Measurements from ENCODE around the gene SMIM27. TPM values are rescaled to one million over a fixed set of nuclear protein-coding genes. Genes with fewer than 3 reads are reported as not detected.

SMIM27 gene
- total RNA-seq, 1 experiment from 2014 or later = 8.1 TPM

- Histone ChIP-seq H3K9ac (ENCODE audit: low read length) (no peak overlapping the region), H3K27me3 (ENCODE audit: insufficient read depth, low read length) (no peaks in the 10 kb centered on the region), H4K20me1 (ENCODE audit: insufficient read depth) (no peaks in the 10 kb centered on the region), H3K4me2 (ENCODE audit: low read length) (no peak overlapping the region), H3K9me2 (ENCODE audit: insufficient read depth) (no peaks in the 10 kb centered on the region), H2AFZ (ENCODE audit: low read depth, low read length, poor library complexity, severe bottlenecking) (no peak overlapping the region), H3K79me2 (ENCODE audit: insufficient read depth, low read length) (peaks cover 7% of the 10 kb centered on the region), H3K9me3 (ENCODE audit: control insufficient read depth in 1 of 2, insufficient read depth in 1 of 2, low read depth in 1 of 2, low read length in 2 of 2) (no peaks in the 10 kb centered on the region), H3K27ac (ENCODE audit: low read depth, low read length) (no peak overlapping the region), H3K4me3 (replicated peaks in 1 of 2; ENCODE audit: low read depth in 1 of 2, low read length in 2 of 2) (no peak overlapping the region), H3K4me1 (ENCODE audit: control insufficient read depth in 1 of 2, insufficient read depth in 2 of 2, low read length in 2 of 2) (peaks cover 0 to 7% of the 10 kb centered on the region in 2 experiments; a peak in 1 of 4 replicates), H3K36me3 (ENCODE audit: control insufficient read depth in 1 of 2, insufficient read depth in 2 of 2, low read length in 2 of 2) (no peaks in the 10 kb centered on the region)
- ChIA-PET CTCF (interaction anchor here (13.3 kb wide), 1 partner anchor 199 kb away, joined by 553 read pairs; no protein-coding TSS in a partner anchor), RAD21 (ENCODE audit: low non-redundant PET in 1 of 2, low total read pairs in 2 of 2, uncharacterized antibody in 2 of 2, unreplicated experiment in 2 of 2) (no interaction called here), POLR2A (no interaction called here)
- DNase-seq (ENCODE audit: low read depth, low spot score) (no peak), ATAC-seq (no peak)
- TF ChIP-seq ZFX (IDR thresholded peaks at IDR 0.05) (no peak), JUND (IDR thresholded peaks at IDR 0.05) (no peak), CEBPB (IDR thresholded peaks at IDR 0.05; ENCODE audit: low read depth) (no peak), EGR1 (IDR thresholded peaks at IDR 0.05; ENCODE audit: low read depth) (no peak), RAD21 (IDR thresholded peaks at IDR 0.05; ENCODE audit: low read depth) (no peak), EZH2phosphoT487 (IDR thresholded peaks at IDR 0.05; ENCODE audit: borderline replicate concordance) (no peak), TCF7L2 (IDR thresholded peaks at IDR 0.05; ENCODE audit: borderline replicate concordance, extremely low read depth, insufficient read depth, insufficient read length) (no peak), REST (IDR thresholded peaks at IDR 0.05; ENCODE audit: low read depth) (no peak), MAX (IDR thresholded peaks at IDR 0.05) (no peak), SP1 (IDR thresholded peaks at IDR 0.05; ENCODE audit: low read depth) (no peak), ELF1 (IDR thresholded peaks at IDR 0.05; ENCODE audit: borderline replicate concordance, low read depth) (no peak), YY1 (IDR thresholded peaks at IDR 0.05; ENCODE audit: extremely low read depth, insufficient replicate concordance, low read depth, low read length) (no peak), SRF (IDR thresholded peaks at IDR 0.05; ENCODE audit: low read depth) (no peak), POLR2A (IDR thresholded peaks at IDR 0.05; ENCODE audit: borderline replicate concordance, extremely low read depth, insufficient read depth, insufficient read length) (no peak), POLR2AphosphoS5 (IDR thresholded peaks at IDR 0.05; ENCODE audit: low read depth, low read length) (no peak), ATF3 (IDR thresholded peaks at IDR 0.05) (no peak), CTCF (IDR thresholded peaks at IDR 0.05 in 2 of 3, conservative IDR thresholded peaks at IDR 0.05 in 1 of 3; ENCODE audit: borderline replicate concordance in 1 of 3, insufficient read depth in 1 of 3, low read depth in 2 of 3, low read length in 2 of 3) (no peak), FOSL1 (IDR thresholded peaks at IDR 0.05; ENCODE audit: low read depth) (no peak), EZH2 (IDR thresholded peaks at IDR 0.05) (no peak), ZBTB33 (IDR thresholded peaks at IDR 0.05; ENCODE audit: extremely low read depth, insufficient replicate concordance, low read length) (no peak)
- intact Hi-C loops (cut with micrococcal nuclease) = no loop called here
- no TSS peak for BruUV-seq (replicated peaks)
These were observed 25.2 kb downstream of the SMIM27 start for GRCh38 chr9:32577316-32577715.
